HCT116 (cell line): ENCODE measurements around the gene LRP1. TPM values are rescaled to one million over a fixed set of nuclear protein-coding genes. Genes with fewer than 3 reads are reported as not detected.

Experiments used
- ATAC-seq: fragments of 200-7000 bp; cut with Tn5 transposase; 2 replicates; pipeline ENCODE4 v1.9.1; 2020; ENCODE audit warnings: mild to moderate bottlenecking, moderate library complexity
- BruUV-seq: library from RNA; stranded (reverse); fragments of 400-500 nt; replicated peaks from 2 replicates; lab custom pipeline; 2021; lab: Mats Ljungman, UMichigan
- CTCF ChIA-PET: fragments of 300-600 bp; sonication (Branson Sonifier 250); formaldehyde crosslinking; loops from one replicate; lab custom pipeline; 2021; ENCODE audit warnings: antibody characterized with exemption; lab: Charles Lee
- POLR2A ChIA-PET: fragments of 300-600, 350-600 bp; sonication (Branson Sonifier 250); formaldehyde crosslinking; loops from one replicate; lab custom pipeline; 2021; ENCODE audit warnings: antibody characterized with exemption; lab: Charles Lee
- RAD21 ChIA-PET, 2 experiments: fragments of 300-600 bp; sonication (Branson Sonifier 250); formaldehyde crosslinking; loops; one replicate each; lab custom pipeline; 2023; ENCODE audit warnings: low total read pairs in 2 of 2; ENCODE audit not compliant: uncharacterized antibody in 2 of 2, unreplicated experiment in 2 of 2, low non-redundant PET in 1 of 2; lab: Charles Lee
- DNase-seq: peaks from one replicate; pipeline ENCODE4 v3.0.0-alpha.2; 2010; ENCODE audit warnings: low read depth, low spot score
- H2AFZ ChIP-seq: fragments of 200-600 bp; shearing (Covaris generic), sonication (generic); 2 replicates; pipeline ENCODE4 v1.6.1; 2017; ENCODE audit warnings: low read depth, mixed run types, mixed read lengths, antibody characterized with exemption, low read length; ENCODE audit not compliant: poor library complexity, severe bottlenecking
- H3K27ac ChIP-seq: 2 replicates; pipeline ENCODE4 v1.5.1; 2012; ENCODE audit warnings: low read depth, low read length
- H3K27me3 ChIP-seq: fragments of 200-600 bp; sonication (generic); 2 replicates; pipeline ENCODE4 v1.6.1; 2016; ENCODE audit warnings: mixed run types, low read length, mixed read lengths; ENCODE audit not compliant: insufficient read depth
- H3K36me3 ChIP-seq, 2 experiments: fragments of 200-500 bp in 1 of 2; fragments of 200-600 bp in 1 of 2; sonication (Bioruptor generic) in 1 of 2; sonication (generic) in 1 of 2; 2 replicates each; pipeline versions ENCODE4 v1.5.1 to v1.6.1; 2014 to 2016; ENCODE audit warnings: low read length in 2 of 2, inconsistent platforms in 1 of 2, mixed read lengths in 1 of 2, mixed run types in 1 of 2; ENCODE audit not compliant: insufficient read depth in 2 of 2, control insufficient read depth in 1 of 2
- H3K4me1 ChIP-seq, 2 experiments: fragments of 200-600 bp in 1 of 2; sonication (generic) in 1 of 2; 2 replicates each; pipeline versions ENCODE4 v1.5.1 to v1.6.1; 2012 to 2017; ENCODE audit warnings: low read length in 2 of 2, inconsistent platforms in 1 of 2, mild to moderate bottlenecking in 1 of 2, mixed read lengths in 1 of 2, mixed run types in 1 of 2, moderate library complexity in 1 of 2; ENCODE audit not compliant: insufficient read depth in 2 of 2, control insufficient read depth in 1 of 2
- H3K4me2 ChIP-seq: fragments of 200-600 bp; sonication (generic); 2 replicates; pipeline ENCODE4 v1.6.1; 2017; ENCODE audit warnings: mixed run types, low read length, mixed read lengths
- H3K4me3 ChIP-seq, 2 experiments: fragments of 200-600 bp in 1 of 2; sonication (generic) in 1 of 2; replicated peaks in 1 of 2; 2 replicates each; pipeline ENCODE4 v1.5.1; 2011 to 2016; ENCODE audit warnings: low read length in 2 of 2, control low read depth in 1 of 2, low read depth in 1 of 2, mild to moderate bottlenecking in 1 of 2, mixed read lengths in 1 of 2, mixed run types in 1 of 2
- H3K79me2 ChIP-seq: fragments of 200-600 bp; sonication (generic); 2 replicates; pipeline ENCODE4 v1.6.1; 2017; ENCODE audit warnings: mild to moderate bottlenecking, mixed run types, low read length, moderate library complexity, mixed read lengths; ENCODE audit not compliant: insufficient read depth
- H3K9ac ChIP-seq: fragments of 200-600 bp; sonication (generic); 2 replicates; pipeline ENCODE4 v1.6.1; 2016; ENCODE audit warnings: low read length, mixed read lengths
- H3K9me2 ChIP-seq: fragments of 200-600 bp; sonication (generic), shearing (Covaris generic); 2 replicates; pipeline ENCODE4 v1.6.1; 2017; ENCODE audit warnings: mixed run types, mild to moderate bottlenecking, moderate library complexity; ENCODE audit not compliant: insufficient read depth
- H3K9me3 ChIP-seq, 2 experiments: fragments of 200-500 bp in 1 of 2; fragments of 200-600 bp in 1 of 2; sonication (Bioruptor generic) in 1 of 2; sonication (generic) in 1 of 2; 2 replicates each; pipeline ENCODE4 v1.6.1; 2014 to 2017; ENCODE audit warnings: low read length in 2 of 2, mixed read lengths in 2 of 2, inconsistent platforms in 1 of 2, low read depth in 1 of 2, mild to moderate bottlenecking in 1 of 2, mixed run types in 1 of 2, moderate library complexity in 1 of 2; ENCODE audit not compliant: control insufficient read depth in 1 of 2, insufficient read depth in 1 of 2
- H4K20me1 ChIP-seq: fragments of 200-600 bp; sonication (generic), shearing (Covaris generic); 2 replicates; pipeline ENCODE4 v1.6.1; 2017; ENCODE audit warnings: mixed run types, mild to moderate bottlenecking, moderate library complexity; ENCODE audit not compliant: insufficient read depth
- CBX3 ChIP-seq: IDR thresholded peaks from 2 replicates; pipeline ENCODE4 v1.6.1; 2012; ENCODE audit warnings: low read depth
- EZH2 ChIP-seq: fragments of 200-600 bp; sonication (generic); IDR thresholded peaks from 2 replicates; pipeline ENCODE4 v1.6.1; 2017; ENCODE audit warnings: antibody characterized with exemption, mixed run types
- EZH2phosphoT487 ChIP-seq: fragments of 200-600 bp; IDR thresholded peaks from 2 replicates; pipeline ENCODE4 v1.6.1; 2018; ENCODE audit warnings: antibody characterized with exemption, borderline replicate concordance
- JUND ChIP-seq: IDR thresholded peaks from 2 replicates; pipeline ENCODE4 v1.6.1; 2012
- POLR2A ChIP-seq: IDR thresholded peaks from 2 replicates; pipeline ENCODE4 v1.7.0; 2011; ENCODE audit warnings: borderline replicate concordance; ENCODE audit not compliant: insufficient read depth, insufficient read length; ENCODE audit errors: extremely low read depth
- RAD21 ChIP-seq: IDR thresholded peaks from 2 replicates; pipeline ENCODE4 v1.6.1; 2012; ENCODE audit warnings: low read depth, mild to moderate bottlenecking
- SIN3A ChIP-seq: IDR thresholded peaks from 2 replicates; pipeline ENCODE4 v1.6.1; 2012; ENCODE audit warnings: low read depth
- SP1 ChIP-seq: IDR thresholded peaks from 2 replicates; pipeline ENCODE4 v1.6.1; 2012; ENCODE audit warnings: low read depth
- SRF ChIP-seq: IDR thresholded peaks from 2 replicates; pipeline ENCODE4 v1.6.1; 2012; ENCODE audit warnings: low read depth
- TCF7L2 ChIP-seq: IDR thresholded peaks from 2 replicates; pipeline ENCODE4 v1.7.0; 2011; ENCODE audit warnings: borderline replicate concordance, inconsistent platforms; ENCODE audit not compliant: insufficient read depth, insufficient read length; ENCODE audit errors: extremely low read depth
- YY1 ChIP-seq: IDR thresholded peaks from 2 replicates; pipeline ENCODE4 v1.6.1; 2011; ENCODE audit warnings: low read length, low read depth, moderate library complexity, mild to moderate bottlenecking; ENCODE audit not compliant: insufficient replicate concordance; ENCODE audit errors: extremely low read depth
- ZFX ChIP-seq: fragments of 450-650 bp; IDR thresholded peaks from 2 replicates; pipeline ENCODE4 v1.6.1; 2017
- ZNF274 ChIP-seq: fragments of 200-500 bp; sonication (Bioruptor generic); IDR thresholded peaks from 2 replicates; pipeline ENCODE4 v1.6.1; 2014; ENCODE audit warnings: mild to moderate bottlenecking, low read depth, low read length, inconsistent platforms
- intact Hi-C: fragments of 100-400 bp; cut with micrococcal nuclease; formaldehyde crosslinking; loops from 2 replicates; pipeline ENCODE4 v1.10.0; 2022
- total RNA-seq: library from RNA; stranded (reverse); gene quantifications from one replicate; pipeline ENCODE4 v1.2.1, GENCODE V29; 2021; ENCODE audit not compliant: unreplicated experiment
- TF ChIP-seq, protein P1 (sequence below): IDR thresholded peaks from 2 replicates; pipeline ENCODE4 v1.6.1; 2012; ENCODE audit warnings: low read depth
- TF ChIP-seq, protein P2 (sequence below): IDR thresholded peaks from 2 replicates; pipeline ENCODE4 v1.6.1; 2012

LRP1 gene
- total RNA-seq, 1 experiment from 2014 or later: 12.0 TPM

DNA sequence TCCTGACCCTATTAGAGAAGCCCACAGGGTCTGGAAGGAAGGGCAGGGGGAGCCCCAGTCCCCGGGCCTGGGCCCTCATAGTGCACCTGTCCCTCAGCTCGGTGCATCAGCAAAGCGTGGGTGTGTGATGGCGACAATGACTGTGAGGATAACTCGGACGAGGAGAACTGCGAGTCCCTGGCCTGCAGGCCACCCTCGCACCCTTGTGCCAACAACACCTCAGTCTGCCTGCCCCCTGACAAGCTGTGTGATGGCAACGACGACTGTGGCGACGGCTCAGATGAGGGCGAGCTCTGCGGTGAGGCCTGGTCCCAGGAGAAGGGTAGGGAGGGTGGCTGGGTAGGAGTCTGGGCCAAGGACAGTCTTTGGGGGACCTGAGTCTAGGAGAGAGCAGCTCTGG is 45.4 kb downstream of the LRP1 start:
- H4K20me1 ChIP-seq: no peaks in the 10 kb centered on the region
- H3K4me1 ChIP-seq: peaks cover 18 to 28% of the 10 kb centered on the region in 2 experiments
- TF ChIP-seq SRF (no peak), CBX3 (no peak), YY1 (no peak), RAD21 (no peak)
- no peaks in the 10 kb centered on the region; a peak in 1 of 4 replicates for H3K36me3 ChIP-seq
- H3K27ac ChIP-seq: no peak overlapping the region
- no peaks in the 10 kb centered on the region for H3K79me2 ChIP-seq
- RAD21 ChIA-PET: interaction anchor here (0.7 to 1.8 kb wide), 3 partner anchors 45 to 62 kb away, joined by 3 read pairs; partner anchors contain the start of genes LRP1 (in 1 of the 2) and STAT6 (in 1 of the 2)
- intact Hi-C loops: loop anchor here (1.0 kb wide), 1 partner anchor 49 kb away; no protein-coding TSS in a partner anchor
- no peak overlapping the region for H3K4me2 ChIP-seq
- no peaks in the 10 kb centered on the region for H3K27me3 ChIP-seq
- DNase-seq (no peak), ATAC-seq (no peak)
- H3K9me2 ChIP-seq: no peaks in the 10 kb centered on the region
- H3K4me3 ChIP-seq: no peak overlapping the region
- no TSS peak for BruUV-seq
- CTCF ChIA-PET: interaction anchor here (0.8 to 5.0 kb wide), 5 partner anchors 10 to 105 kb away, joined by 3 to 40 read pairs (median 17); partner anchors contain the start of gene LRP1
- POLR2A ChIA-PET: no interaction called here
- H3K9ac ChIP-seq: no peak overlapping the region
- no peak overlapping the region for H2AFZ ChIP-seq
- H3K9me3 ChIP-seq: no peaks in the 10 kb centered on the region

GRCh38 chr12:57175428-57176138 is 47.3 kb downstream of the LRP1 start:
- Histone ChIP-seq H3K9ac (peak overlapping the region; percentile 28; the same call in 1 of the 2 replicates), H3K4me2 (peak overlapping the region; percentile 56), H3K4me1 (peaks cover 18 to 28% of the 10 kb centered on the region in 2 experiments), H3K9me2 (no peaks in the 10 kb centered on the region), H2AFZ (no peak overlapping the region), H4K20me1 (no peaks in the 10 kb centered on the region), H3K9me3 (no peaks in the 10 kb centered on the region), H3K79me2 (no peaks in the 10 kb centered on the region), H3K27me3 (no peaks in the 10 kb centered on the region), H3K36me3 (no peaks in the 10 kb centered on the region; a peak in 1 of 4 replicates), H3K27ac (peak overlapping the region; percentile 61), H3K4me3 (peak overlapping the region in 1 of 2 experiments; percentile 29; a peak in 2 of 4 replicates)
- ChIA-PET RAD21 (interaction anchor here (1.1 to 1.9 kb wide), 3 partner anchors 48 to 51 kb away, joined by 3 to 7 read pairs (median 4); partner anchors contain the start of gene LRP1 (in 1 of the 2)), CTCF (interaction anchor here (0.6 to 5.0 kb wide), 19 partner anchors 10 to 170 kb away, joined by 3 to 40 read pairs (median 5); partner anchors contain the start of genes LRP1 and NAB2), POLR2A (interaction anchor here (1.1 to 1.3 kb wide), 3 partner anchors 47 to 64 kb away, joined by 3 to 7 read pairs (median 4); partner anchors contain the start of gene LRP1)
- DNase-seq (peak; percentile 73), ATAC-seq (peak; percentile 90)
- intact Hi-C loops: no loop called here
- BruUV-seq: no TSS peak
- TF ChIP-seq TCF7L2: peak; percentile 33
- no peak for TF ChIP-seq SRF
- TF ChIP-seq ZNF274: no peak
- TF ChIP-seq RAD21: peak; percentile 75
- TF ChIP-seq YY1: peak; percentile 26
- no peak for TF ChIP-seq EZH2
- TF ChIP-seq SIN3A: no peak
- TF ChIP-seq JUND: no peak
- TF ChIP-seq, protein P1, sequence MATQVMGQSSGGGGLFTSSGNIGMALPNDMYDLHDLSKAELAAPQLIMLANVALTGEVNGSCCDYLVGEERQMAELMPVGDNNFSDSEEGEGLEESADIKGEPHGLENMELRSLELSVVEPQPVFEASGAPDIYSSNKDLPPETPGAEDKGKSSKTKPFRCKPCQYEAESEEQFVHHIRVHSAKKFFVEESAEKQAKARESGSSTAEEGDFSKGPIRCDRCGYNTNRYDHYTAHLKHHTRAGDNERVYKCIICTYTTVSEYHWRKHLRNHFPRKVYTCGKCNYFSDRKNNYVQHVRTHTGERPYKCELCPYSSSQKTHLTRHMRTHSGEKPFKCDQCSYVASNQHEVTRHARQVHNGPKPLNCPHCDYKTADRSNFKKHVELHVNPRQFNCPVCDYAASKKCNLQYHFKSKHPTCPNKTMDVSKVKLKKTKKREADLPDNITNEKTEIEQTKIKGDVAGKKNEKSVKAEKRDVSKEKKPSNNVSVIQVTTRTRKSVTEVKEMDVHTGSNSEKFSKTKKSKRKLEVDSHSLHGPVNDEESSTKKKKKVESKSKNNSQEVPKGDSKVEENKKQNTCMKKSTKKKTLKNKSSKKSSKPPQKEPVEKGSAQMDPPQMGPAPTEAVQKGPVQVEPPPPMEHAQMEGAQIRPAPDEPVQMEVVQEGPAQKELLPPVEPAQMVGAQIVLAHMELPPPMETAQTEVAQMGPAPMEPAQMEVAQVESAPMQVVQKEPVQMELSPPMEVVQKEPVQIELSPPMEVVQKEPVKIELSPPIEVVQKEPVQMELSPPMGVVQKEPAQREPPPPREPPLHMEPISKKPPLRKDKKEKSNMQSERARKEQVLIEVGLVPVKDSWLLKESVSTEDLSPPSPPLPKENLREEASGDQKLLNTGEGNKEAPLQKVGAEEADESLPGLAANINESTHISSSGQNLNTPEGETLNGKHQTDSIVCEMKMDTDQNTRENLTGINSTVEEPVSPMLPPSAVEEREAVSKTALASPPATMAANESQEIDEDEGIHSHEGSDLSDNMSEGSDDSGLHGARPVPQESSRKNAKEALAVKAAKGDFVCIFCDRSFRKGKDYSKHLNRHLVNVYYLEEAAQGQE: no peak
- no peak for TF ChIP-seq POLR2A
- TF ChIP-seq, protein P2, sequence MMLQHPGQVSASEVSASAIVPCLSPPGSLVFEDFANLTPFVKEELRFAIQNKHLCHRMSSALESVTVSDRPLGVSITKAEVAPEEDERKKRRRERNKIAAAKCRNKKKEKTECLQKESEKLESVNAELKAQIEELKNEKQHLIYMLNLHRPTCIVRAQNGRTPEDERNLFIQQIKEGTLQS: no peak
- no peak for TF ChIP-seq SP1
- no peak for TF ChIP-seq EZH2phosphoT487
- peak; percentile 38; the same call in 1 of the 2 replicates for TF ChIP-seq ZFX
